GM12865 (cell line): Measurements from ENCODE around the gene DDX54.
"Not testable (repeated sequence)": the region's sequence is repeated elsewhere in the genome, so short reads cannot be mapped to it uniquely, and the experiment has no call there.

Experiments used
- DNase-seq: peaks from one replicate; pipeline ENCODE4 v3.0.0; 2010; ENCODE audit warnings: low read depth
- H3K4me3 ChIP-seq: 2 replicates; pipeline ENCODE4 v1.5.1; 2011; ENCODE audit warnings: mild to moderate bottlenecking, low read depth, low read length, control low read depth
- TF ChIP-seq, protein P1 (sequence below): IDR thresholded peaks from 2 replicates; pipeline ENCODE4 v1.5.1; 2011; ENCODE audit warnings: low read length, control low read depth, low read depth, inconsistent platforms; ENCODE audit not compliant: insufficient read depth; ENCODE audit errors: missing control alignments

Gene DDX54

DNA sequence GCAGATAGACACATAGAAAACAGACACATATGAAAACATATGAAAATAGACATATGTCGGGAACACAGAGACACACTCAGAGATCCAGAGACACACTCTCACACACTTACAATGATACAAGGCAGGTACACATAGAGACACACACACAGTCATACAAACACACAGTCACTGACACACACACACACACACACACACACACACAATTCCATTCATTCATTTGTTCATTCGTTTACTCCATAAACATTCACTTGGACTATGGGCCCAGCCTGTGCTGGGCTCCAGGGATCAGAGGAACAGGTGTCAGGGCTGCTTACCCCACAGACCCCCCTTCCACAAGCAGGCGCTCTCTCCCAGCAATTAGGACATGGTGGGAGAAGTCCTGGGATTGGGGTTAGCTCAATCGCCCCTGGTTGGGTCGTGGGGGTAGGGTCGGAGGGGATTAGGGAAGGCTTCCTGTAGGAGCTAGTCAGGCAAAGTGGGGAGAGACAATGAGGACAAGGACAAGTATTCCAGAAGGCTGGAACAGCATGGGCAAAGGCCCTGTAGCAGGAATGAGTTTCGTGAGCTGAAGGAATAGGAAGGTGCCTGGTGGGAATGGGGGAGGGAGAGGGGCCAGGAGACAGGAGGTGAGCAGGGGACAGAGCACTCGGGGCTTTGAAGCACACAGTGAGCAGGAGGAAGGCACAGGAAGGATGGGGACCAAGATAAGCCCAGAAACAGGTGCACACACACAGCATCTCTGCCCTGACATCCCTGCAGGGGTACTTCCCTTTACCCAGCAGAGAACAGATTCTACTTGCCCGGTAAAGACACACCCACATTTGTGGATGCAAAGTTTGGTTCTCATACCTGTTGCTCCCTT is 56.2 kb downstream of the DDX54 start:
- DNase-seq: no peak
- H3K4me3 ChIP-seq: no peak overlapping the region

DNA sequence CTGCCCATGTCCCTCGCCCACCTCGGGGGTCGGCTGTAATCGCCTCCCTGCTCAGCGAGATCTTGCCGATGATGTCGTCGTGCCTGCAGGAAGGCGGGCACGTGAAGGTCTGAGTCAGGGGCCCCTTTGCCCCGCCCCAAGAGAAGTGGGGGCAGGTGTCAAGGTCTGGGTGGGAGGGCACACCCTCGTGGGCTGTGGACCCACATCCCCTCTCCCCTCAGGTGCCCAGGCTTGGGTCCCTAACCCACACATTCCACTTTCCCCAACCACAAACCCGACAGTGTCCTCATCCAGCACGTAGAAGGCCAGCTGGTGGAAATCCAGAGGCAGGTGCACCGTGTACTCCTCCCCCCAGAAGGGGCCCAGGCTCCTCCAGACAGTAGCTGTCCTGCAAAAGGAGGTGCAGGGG is 57.5 kb downstream of the DDX54 start:
- H3K4me3 ChIP-seq: no peak overlapping the region
- TF ChIP-seq, protein P1, sequence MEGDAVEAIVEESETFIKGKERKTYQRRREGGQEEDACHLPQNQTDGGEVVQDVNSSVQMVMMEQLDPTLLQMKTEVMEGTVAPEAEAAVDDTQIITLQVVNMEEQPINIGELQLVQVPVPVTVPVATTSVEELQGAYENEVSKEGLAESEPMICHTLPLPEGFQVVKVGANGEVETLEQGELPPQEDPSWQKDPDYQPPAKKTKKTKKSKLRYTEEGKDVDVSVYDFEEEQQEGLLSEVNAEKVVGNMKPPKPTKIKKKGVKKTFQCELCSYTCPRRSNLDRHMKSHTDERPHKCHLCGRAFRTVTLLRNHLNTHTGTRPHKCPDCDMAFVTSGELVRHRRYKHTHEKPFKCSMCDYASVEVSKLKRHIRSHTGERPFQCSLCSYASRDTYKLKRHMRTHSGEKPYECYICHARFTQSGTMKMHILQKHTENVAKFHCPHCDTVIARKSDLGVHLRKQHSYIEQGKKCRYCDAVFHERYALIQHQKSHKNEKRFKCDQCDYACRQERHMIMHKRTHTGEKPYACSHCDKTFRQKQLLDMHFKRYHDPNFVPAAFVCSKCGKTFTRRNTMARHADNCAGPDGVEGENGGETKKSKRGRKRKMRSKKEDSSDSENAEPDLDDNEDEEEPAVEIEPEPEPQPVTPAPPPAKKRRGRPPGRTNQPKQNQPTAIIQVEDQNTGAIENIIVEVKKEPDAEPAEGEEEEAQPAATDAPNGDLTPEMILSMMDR: no peak
- no peak for DNase-seq

More for the DNA sequence above, 56.2 kb downstream of the DDX54 start:
- TF ChIP-seq, protein P1: no peak

DNA sequence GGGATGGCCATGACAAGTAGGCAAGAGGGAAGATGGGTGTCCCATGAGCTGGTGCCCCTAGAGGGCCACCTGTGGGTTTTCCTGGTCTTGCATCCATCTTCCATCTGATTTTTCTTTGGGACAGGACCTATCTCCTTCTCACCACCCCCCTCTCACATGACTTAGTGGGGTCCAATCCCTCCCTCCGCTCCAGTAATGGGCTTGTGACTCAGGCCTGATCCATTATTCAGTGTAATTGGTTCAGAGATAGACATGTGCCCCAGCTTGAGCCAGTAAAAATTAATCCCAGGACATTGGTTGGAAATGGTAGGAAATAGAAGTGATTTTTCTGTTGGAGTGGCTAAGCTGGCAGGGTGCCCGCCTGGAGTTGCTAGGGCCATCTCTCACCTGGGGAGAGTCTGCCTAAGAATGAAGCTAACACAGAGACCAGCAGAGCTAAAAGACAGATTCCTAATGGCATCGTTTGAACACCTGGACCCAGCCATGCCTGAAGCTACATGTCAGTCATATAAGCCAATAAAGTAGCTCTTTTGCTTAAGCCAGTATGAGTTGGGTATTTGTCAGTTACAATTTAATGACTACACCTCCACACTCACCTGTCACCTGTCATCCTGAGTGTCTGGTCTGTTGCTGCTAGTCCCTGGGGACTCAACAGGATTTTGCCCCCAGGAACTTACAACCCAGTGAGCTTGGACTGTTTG is 64.5 kb downstream of the DDX54 start:
- no peak for DNase-seq
- no peak overlapping the region for H3K4me3 ChIP-seq
- TF ChIP-seq, protein P1: no peak

DNA sequence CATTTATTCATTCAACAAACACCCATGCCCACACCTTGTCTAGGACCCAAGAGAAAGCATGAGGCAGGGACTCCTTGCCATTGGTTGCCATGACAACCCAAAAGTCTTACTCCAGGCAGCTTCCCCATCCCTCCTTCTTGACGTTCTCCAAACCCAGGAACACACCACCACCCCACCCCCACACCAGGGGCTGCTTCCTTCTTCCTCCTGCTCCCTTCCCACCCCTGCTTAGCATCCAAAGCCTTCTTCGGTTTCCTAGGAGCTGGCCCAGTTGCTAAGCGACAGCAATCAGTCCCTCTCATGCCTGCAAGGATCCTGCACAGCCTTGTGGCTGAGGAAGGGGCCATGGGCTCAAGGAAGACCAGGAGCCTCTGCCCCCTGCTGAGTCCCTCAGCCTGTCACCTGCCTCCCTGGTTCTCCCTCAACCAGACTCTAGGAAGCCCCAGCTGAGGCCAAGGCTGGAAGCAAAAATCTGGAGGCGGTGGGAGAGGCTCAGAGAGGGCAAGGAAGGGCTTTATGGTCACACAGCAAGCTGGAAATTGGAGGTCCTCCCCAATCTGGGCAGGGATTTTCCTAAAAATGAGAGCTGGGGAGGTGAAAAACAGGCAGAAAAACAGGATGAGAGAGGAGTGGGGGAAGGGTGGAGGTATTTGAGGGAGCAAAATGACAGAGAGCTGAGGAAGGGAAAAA is 65.2 kb downstream of the DDX54 start:
- H3K4me3 ChIP-seq: no peak overlapping the region
- no peak for DNase-seq
- TF ChIP-seq, protein P1: no peak

DNA sequence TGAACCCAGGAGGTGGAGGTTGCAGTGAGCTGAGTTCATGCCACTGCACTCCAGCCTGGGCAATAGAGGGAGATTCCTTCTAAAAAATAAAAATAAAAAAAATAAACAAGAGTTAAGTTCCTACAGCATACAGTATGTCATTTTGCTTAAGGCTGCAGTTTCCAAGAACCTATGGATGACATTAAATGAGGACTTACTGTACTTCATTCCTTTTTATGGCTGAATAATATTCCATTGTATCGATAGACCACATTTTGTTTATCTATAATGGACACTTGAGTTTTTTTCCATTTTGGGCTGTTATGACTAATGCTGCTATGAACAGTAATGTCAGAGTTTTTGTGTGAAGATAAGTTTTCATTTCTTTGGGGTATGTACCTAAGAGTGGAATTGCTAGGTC is 67.1 kb downstream of the DDX54 start:
- no peak for DNase-seq
- TF ChIP-seq, protein P1: no peak
- H3K4me3 ChIP-seq: no peak overlapping the region

DNA sequence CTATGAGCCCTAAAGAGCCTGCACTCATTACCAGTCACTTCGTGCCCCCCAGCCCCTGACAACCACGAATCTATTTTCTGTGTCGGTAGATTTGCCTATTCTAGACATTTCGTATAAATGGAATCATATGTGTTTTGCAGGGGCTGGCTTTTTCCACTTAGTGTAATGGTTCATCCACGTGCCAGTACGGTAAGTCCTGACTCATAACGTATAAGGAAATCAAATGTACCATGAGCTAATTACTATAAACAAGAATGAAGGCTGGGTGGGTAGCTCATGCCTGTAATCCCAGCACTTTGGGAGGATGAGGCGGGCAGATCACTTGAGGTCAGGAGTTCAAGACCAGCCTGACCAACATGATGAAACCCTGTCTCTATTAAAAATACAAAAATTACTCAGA is 67.6 kb downstream of the DDX54 start:
- not testable (repeated sequence) for H3K4me3 ChIP-seq, DNase-seq

DNA sequence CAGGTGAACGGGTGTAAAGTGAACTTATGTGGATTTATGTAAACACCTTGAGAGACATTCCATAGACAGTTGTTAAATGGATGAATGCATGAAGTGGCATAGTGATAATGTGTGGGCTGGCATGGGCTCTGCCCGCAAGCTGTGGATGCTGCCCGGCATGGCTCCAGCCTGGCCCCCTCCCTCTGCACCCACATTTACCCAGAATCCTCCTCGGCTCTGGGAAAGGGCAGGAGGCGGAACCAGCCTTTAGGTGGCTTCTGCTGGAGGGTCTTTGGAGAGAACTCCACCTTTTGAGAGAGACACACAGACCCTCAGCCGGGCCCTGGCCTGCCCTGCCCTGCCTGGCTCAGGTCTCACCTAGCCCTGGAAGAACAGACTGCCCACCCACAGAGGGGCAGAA is 68.4 kb downstream of the DDX54 start:
- TF ChIP-seq, protein P1: no peak
- no peak overlapping the region for H3K4me3 ChIP-seq
- DNase-seq: no peak
